DMS53 treated with DMSO at 0.1 percent for 48 hours (cell line): ENCODE data around the gene CPNE5.

Source experiments
- DNase-seq: peaks from one replicate; lab custom pipeline; 2025; ENCODE audit not compliant: unreplicated experiment; lab: John Stamatoyannopoulos, UW

The CPNE5 gene

GRCh38 chr6:36749829-36750489 lies 89.3 kb downstream of the CPNE5 start:
- no peak for DNase-seq

DNA sequence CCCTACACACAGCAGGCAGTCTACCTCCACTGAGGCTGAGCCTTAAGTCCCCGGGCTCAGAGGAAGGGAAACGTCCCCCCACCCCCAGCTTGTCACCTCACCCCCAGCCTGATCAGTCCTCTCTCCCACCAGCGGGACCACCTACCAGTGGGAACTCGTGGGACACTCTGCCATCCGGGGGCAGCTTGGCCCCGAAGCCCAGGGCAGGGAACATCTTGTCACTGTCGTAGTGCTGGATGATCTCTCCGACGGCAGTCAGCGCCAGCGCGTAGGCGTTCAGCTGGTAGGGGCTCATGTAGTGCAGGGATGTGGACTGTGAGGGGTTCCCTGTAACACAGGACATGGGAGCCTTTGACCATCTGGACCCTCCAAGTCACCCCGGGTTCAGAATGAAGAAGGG lies 93.0 kb downstream of the CPNE5 start:
- no peak for DNase-seq

DNA sequence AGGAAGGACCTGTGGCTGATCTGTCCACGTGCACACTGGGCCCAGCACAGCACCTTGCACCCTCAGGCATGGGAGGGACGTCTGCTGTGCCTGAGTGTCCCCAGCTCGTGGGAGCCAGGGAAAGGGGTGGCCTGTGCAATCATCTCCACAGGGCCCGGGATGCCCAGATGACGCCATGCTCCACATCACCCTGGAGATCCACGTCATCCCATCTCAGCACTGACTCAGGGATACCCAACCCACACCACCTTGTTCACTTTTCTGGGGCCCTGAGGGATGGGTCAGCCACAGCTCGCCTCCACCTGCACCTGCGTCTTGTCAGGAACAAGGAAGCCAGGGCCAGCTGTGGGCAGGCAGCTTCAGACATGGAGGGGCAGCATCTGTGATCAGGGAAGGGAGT lies 93.4 kb downstream of the CPNE5 start:
- DNase-seq, result no peak

- no peak for DNase-seq
Measured at GRCh38 chr6:36745283-36745682, 94.0 kb downstream of the CPNE5 start.

- DNase-seq, result no peak
Measured at GRCh38 chr6:36744304-36744673, 95.0 kb downstream of the CPNE5 start.

- no peak for DNase-seq
Measured at GRCh38 chr6:36743538-36744303, 95.5 kb downstream of the CPNE5 start.

DNA sequence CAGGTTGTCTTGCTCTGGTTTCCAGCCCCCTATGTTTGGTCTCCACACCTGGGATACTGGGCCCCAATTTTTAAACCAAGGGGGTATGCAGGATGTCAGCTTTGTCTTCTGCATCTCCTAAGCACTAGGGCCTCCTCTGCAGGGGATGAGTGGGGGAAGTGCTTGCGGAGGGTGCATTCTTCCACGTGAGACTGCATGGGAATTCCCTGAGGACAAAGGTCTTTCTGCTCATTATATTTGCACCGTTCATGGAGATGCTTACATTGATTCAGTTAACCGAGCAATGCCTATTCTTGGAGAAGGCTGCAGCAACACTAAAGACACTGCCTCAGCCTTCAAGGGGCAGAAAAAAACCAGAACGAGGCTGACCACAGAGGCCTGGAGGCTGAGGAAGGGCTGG lies 96.2 kb downstream of the CPNE5 start:
- DNase-seq, result no peak

DNA sequence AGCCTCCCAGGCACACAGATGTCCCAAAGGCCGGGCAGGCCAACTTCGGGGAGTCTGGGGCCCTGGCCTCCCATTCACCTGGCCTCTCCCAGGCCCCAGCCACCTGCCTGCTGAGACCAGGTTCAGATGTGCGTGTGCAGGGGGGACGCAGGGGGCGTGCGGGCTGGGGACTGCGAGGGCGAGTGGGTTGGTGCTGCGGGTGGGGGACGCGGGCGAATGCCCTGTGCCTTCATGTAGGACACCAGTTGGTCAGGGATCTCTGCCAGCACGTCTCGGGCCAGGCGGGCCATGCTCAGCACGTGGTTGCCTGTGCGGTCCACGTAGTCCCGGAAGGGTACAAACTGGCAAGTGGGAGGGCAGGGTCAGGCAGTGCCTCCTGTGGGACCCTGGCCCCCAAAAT lies 97.1 kb downstream of the CPNE5 start:
- no peak for DNase-seq

DNA sequence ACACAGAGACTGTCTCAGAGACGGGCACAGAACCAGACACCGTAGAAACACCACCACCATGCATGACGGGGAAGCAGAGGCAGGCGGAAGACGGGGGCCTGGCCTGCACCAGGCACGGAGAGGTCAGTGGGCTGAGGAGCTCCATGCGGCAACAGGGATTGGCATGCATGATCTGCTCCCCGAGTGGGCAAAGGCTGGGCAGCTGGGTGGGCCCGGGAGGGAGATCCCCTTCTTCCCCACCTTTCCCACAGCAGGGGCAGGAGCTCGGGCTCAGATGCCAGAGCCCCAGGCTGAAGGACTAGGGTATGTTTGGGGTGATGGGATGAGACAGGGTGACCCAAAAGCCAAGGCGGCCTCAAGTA lies 98.4 kb downstream of the CPNE5 start:
- DNase-seq, result no peak

GRCh38 chr6:36739947-36740817 lies 99.1 kb downstream of the CPNE5 start:
- DNase-seq, result no peak

DNA sequence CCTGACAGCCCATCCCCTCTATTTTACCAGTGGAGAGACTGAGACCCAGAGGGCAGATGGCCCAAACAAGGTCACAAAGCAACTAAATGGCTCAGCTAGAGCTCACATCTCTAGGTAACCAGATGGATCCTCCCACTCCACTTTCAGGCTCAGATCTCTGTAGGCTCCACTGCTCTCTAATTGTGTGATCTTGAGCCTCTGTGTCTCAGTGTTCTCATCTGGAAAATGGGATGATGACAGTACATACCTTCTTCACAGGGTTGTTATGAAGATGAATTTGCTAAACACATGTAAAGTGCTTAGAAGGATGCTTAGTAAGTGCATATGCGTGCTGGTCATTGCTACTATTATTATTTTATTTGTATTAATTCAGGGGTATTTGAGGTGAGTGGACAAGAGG lies 101.1 kb downstream of the CPNE5 start:
- DNase-seq, result no peak

GRCh38 chr6:36737043-36737785 lies 102.0 kb downstream of the CPNE5 start:
- DNase-seq, result no peak

DNA sequence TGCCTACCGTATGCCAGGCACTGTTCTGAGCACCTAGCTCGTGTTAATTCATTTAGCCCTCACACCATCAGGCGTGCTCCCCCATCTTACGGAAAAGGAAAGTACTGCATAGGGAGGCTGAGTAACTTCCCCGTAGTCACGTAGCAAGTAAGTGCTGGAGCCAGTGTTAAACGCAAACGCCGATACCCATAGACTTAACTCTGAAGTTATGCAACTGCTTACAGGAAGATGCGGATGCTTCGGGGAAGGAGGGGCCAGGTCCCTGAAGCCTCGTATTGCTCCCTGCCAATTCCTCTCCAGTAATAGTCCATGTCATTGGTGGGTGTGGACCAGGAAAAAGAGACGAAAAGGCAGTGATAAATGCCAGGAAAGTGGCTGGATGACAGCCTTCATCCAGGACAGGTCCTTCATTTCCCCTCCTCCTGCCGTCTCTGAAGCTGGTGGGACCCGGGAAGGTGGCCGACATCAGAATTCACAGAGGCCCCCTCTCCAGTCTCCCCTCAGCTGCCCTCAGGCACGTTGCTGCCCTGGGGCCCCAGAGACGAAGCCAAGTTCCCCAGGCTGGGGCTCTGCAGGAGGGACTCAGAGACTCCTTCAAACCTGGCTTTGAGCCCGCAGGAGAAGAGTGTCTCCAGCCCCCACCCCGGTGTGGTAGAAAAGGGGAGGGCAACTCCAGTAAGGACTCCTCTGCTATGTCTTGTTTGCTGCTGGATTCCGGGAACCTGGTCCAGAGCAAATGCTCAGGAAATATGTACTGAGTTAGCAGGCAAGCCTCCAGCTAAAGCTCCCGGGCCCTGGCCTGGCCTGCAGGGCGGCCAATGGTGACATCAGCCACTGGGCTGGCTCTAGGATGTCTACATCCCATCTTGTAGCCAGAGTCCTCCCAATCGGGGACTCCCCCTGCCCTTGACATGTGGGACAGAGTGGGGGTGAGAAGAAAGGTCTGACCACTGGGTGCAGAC lies 103.9 kb downstream of the CPNE5 start:
- no peak for DNase-seq

DNA sequence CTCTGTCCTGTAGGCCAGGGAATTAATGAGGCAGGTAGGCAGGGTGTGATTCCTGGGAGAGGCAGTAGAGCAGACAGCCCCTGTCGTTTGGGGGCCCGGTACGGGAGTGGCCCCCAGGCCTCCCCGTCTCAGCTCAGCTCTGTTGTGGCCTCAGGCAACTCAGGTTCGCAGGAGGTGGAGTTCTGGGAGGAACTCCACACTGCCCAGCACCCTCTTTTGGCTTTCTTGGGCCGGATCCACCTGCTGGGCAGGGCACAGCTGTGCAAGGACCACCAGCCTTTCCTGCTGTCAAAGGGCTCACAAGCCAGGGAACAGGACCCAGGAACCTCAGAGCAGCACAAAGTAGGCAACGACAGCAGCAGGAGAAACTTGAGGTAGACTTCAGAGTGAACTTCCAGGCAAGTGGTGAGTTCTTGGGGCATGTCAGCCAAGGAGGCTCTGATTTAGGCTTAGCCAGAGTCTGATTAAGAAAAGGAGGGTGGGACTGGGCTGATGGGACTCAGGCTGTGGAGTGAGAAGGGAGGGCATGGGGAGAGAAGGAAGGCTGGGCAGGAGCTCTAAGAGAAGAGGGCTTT lies 104.7 kb downstream of the CPNE5 start:
- DNase-seq, result no peak

GRCh38 chr6:36733300-36733699 lies 105.9 kb downstream of the CPNE5 start:
- no peak for DNase-seq

DNA sequence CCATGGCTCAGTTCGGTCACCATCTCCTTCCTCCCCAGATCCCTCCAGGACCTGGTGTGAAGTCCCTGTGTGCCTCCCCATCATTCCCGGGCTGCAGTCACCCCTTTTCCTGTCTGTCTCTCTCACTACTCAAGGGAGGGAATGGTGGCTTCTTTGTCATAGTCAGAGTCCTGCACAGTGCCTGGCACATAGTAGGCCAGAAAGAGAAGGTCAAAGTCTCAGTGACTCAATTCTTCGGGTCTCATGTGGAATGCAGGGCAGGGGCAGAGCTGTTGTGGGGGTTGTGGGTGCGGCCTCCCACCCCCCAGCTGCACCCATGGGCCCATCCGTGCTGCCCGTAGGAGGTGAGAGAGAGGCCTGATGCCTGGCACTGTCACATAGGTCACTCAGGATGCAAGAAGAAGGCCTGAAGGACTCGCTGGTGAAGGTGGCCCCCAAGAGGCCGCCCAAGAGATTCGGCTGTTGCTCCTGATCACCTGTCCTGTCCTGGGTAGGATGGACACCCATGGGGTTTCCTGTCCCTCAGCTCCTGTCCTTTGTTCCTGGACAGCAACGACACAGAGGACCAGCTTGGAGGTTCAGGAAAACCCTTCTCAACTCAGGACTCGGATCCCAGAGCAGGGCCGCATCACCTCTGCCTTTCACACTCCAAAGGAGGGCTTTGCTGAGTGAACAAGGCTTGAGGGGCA lies 107.5 kb downstream of the CPNE5 start:
- no peak for DNase-seq

- DNase-seq, result no peak
Measured at GRCh38 chr6:36730424-36731380, 108.5 kb downstream of the CPNE5 start.

DNA sequence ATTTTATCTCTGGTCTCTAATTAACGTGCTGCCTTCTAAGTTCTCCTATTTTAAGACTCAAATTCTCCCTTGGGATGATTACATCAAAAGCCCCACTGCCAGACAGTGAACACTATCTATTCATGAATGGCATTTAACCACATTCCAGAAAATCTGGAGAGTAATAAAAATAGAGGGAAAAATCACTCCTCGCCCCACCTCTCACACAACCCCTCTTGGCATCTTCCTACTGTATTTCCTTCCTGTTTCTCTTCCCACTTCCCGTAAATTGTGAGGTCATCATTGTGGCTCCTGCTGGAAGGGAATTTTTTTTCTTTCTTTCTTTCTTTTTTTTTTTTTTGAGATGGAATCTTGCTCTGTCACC lies 110.1 kb downstream of the CPNE5 start:
- no peak for DNase-seq
